GM19455 (cell line): ENCODE results near the gene RASGRP4.
A peak's percentile ranks its signal among the peaks of the same experiment; 100 is the strongest.
"Not testable (repeated sequence)": the region's sequence is repeated elsewhere in the genome, so short reads cannot be mapped to it uniquely, and the experiment has no call there.

Source experiments
- ATAC-seq: cut with Tn5 transposase; IDR thresholded peaks from one replicate; pipeline ENCODE4 v1.9.1; 2021; ENCODE audit not compliant: unreplicated experiment

The RASGRP4 gene

DNA sequence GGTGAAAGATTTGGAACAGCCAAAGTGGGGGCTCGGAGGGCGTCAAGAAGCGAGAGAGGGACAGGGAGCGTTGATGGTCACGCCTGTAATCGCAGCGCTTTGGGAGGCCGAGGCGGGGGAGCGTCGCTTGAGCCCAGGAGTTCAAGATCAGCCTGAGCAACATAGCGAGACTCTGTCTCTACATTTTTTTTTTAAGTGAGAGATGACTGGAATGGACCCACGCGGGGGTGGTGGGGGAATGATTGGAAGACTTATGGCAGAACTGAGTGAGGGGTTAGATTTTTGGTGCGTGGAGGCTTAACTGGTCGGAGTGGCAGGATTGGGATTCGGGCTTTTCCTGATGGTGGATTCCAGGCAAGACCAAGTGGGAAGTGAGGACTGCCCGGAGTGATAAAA lies 50.9 kb downstream of the RASGRP4 start:
- no peak for ATAC-seq

DNA sequence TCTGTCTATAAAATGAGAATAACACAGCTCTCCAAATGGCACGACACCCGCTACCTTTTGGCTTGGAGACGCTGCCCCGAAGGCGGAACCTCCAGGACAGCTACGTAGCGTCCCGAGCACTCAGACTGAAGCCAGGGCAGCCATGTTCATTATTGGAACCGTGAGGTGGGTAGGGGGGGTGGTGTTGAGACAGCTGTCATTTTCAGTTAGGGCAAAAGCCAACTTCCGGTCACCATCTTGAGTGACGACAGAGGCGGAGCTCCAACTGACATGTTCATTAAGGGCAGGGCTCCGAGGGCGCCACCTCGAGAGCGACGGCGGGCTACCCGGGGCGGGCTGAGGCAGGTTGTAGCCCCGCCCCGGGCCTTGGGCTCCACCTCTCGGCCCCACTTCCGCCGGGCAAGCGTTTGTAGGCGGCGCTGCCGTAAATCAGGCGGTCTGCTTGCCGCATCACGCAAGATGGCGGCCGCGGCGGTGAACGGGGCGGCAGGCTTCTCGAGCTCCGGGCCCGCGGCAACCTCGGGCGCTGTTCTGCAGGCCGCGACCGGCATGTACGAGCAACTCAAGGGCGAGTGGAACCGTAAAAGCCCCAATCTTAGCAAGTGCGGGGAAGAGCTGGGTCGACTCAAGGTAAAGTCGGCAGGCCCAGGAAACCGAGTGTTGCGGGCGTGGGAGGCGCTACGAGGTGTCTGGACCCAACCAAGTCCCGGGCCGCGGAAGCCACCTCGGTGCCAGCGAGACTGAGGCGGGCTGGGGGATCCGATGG lies 51.5 kb downstream of the RASGRP4 start, which contains the start of gene PSMD8:
Gene PSMD8, plus strand, starts transcription at position 240 of the 766 bp plus-strand sequence. Its CDS starts 31 bp downstream, at position 271.
- peak; percentile 91 for ATAC-seq

DNA sequence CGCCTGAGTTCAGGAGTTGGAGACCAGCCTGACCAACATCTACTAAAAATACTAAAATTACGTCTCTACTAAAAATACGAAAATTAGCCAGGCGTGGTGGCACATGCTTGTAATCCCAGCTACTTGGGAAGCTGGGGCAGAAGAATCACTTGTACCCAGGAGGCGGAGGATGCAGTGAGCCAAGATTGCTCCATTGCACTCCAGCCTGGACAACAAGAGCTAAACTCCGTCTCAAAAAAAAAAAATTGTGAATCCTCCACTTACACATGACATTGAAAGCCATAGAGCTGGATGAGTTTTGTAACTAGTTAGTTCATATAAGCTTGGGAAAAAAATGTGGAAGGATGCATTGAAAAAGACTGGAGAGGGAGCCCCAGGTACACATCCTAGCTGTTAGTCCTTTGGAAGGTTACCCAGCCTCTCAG lies 52.1 kb downstream of the RASGRP4 start:
- no peak for ATAC-seq

DNA sequence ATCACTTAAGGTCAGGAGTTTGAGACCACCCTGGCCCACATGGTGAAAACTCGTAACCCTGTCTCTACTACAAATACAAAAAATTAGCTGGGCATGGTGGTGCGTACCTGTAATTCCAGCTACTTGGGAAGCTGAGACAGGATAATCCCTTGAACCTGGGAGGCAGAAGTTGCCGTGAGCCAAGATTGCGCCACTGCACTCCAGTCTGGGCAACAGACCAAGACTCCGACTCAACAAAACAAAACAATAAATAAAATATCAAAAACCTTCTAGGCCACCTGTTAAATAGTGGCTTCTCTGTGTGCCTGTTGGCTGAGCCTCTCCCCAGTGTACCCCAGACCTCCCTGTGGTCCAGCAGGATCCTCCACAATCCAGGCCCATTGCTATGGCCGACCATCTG lies 54.9 kb downstream of the RASGRP4 start:
- no peak for ATAC-seq

DNA sequence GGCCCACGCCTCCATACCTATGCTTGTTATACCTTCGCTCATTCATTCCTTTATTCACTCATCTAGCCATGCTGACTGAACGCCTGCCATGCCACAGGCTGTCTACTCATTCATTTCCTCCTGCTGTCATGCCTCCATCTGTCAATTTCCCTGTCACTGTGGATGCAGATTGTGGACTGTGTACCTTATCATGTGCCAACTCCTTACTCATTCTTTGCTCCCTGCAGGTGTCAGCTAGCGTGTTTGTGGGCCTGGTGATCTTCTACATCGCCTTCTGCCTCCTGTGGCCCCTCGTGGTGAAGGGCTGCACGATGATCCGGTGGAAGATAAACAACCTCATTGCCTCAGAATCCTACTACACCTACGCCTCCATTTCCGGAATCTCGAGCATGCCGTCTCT lies 55.7 kb downstream of the RASGRP4 start:
- no peak for ATAC-seq

DNA sequence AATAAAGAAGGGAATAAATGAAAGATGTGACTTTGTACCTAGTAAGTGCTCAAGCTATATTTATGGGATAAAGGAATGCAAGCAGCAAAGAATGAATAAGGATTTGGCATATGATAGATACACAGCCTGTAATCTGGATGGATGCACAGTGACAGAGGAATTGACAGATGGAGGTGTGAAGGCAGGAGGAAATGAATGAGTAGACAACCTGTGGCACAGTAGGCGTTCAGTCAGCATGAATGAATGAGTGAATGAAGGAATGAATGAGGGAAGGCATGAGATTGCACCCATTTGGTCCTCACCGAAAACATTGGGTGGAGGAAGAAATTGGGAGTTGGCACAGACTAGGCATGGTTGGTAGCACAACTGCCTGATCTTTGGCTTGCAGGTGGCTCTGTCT lies 56.4 kb downstream of the RASGRP4 start:
- ATAC-seq, result no peak

DNA sequence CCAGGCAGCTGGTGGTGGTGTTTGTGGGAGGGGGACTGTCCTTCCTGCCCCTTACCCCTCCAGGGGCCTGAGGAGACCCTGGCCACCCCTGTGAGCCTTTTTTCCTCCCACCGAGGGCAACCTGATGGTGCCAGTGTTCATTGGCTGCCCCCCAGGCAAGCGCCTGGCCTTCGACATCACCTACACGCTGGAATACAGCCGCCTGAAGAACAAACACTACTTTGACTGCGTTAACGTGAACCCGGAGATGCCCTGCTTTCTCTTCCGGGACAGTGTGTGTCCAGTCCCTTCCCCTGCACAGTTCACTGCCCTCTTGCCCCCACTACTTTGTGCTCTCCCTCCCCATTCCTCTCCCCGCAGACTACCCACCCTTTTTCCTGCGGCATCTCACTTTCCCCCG lies 59.0 kb downstream of the RASGRP4 start:
- no peak for ATAC-seq

DNA sequence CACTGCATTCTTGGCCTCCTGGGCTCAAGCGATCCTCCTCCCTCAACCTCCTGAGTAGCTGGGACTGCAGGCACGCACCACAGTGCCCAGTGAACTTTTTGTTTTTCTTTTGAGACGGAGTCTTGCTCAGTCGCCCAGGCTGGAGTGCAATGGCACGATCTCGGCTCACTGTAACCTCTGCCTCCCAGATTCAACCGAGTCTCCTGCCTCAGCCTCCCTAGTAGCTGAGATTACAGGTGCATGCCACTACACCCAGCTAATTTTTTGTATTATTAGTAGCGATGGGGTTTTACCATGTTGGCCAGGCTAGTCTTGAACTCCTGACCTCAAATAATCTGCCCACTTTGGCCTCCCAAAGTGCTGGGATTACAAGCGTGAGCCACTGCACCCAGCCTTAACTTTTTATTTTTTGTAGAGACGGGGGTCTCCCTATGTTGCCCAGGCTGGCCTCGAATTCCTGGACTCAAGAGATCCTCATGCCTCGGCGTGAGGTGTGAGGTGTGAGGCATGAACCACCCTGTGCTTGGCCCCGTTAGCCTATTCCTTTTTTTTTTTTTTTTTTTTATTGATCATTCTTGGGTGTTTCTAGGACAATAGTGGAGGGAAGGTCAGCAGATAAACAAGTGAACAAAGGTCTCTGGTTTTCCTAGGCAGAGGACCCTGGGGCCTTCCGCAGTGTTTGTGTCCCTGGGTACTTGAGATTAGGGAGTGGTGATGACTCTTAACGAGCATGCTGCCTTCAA lies 62.9 kb downstream of the RASGRP4 start:
- not testable (repeated sequence) for ATAC-seq

DNA sequence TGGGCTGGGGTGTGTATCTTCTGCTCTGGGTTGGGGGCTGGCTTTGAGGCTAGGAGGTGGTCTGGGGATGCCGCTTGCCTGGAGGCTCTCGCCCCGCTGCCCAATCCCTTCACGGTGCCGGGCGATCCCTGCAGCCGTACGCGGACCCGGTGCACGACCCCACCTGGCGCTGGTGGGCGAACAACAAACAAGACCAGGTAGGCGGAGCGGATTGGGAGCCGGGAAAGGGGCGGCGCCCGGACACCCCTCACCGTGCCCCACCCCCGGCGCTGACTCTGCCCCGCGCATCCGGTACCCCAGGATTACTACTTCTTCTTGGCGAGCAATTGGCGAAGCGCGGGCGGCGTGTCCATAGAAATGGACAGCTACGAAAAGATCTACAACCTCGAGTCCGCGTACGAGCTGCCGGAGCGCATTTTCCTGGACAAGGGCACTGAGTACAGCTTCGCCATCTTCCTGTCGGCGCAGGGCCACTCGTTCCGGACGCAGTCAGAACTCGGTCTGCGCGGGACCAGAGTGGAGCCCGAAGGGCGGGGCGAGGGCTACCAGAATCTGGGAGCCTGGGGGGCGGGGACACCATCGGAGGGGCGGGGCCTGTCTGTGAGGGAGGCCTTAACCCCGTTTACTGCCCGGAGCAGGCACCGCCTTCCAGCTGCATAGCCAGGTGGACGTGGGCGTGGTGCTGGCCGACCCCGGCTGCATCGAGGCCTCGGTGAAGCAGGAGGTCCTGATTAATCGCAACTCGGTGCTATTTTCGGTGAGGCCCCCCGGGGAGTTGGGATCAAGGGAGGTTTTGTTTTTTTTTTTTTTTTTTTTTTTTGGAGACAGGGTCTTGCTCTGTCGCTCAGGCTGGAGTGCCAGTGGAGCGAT lies 63.7 kb downstream of the RASGRP4 start:
- no peak for ATAC-seq

DNA sequence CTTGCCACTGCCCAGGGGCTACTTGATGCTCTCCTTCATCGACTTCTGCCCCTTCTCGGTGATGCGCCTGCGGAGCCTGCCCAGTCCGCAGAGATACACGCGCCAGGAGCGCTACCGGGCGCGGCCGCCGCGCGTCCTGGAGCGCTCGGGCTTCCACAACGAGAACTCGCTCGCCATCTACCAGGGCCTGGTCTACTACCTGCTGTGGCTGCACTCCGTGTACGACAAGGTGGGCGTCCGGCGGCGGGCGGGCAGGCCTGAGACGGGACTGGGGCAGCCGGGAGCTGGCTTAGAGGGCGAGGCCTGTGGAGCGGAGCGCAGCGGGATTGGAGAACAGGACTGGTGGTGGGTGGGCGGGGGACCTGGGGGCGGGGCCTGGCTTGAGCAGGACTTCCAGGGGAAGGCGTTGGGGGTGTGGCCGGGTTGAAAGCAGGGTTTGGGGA lies 64.4 kb downstream of the RASGRP4 start:
- ATAC-seq, result no peak

DNA sequence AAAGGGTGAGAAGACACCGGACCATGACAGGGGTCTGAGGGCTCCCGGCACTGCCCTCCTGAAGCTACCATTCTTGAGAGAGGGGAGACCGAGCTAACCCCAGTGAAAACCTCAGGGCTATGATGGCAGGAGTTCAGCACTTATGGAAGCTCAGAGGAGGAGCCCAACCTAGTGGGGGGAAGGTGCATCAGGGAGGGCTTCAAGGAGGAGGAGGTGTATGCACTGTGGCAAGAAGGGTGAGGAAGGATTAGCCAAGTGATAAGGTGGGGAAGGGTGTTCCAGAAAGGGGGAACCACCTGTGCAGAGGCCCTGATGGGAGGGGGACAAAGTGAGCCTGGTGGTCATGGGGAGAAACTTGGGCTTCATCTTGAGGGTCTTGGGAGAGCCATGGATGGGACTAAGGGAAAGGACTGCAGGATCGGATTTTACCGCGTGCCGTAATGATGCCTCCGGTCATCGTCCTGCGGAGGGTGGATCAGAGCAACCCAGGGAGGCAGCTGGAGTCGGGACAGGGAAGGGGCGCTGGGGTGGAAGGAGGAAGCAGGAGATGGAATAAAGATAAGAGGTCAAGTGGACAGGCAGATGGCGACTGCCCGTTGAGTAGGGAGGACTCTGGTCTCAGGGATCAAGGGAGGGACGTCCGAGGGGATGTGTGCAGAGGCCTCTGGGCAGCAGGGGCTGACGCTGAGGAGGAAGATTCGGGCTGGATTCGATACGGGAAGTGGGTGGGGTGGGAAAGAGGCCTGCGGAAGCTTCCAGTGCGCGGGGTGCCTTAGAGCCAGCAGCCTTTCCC lies 65.0 kb downstream of the RASGRP4 start:
- no peak for ATAC-seq

DNA sequence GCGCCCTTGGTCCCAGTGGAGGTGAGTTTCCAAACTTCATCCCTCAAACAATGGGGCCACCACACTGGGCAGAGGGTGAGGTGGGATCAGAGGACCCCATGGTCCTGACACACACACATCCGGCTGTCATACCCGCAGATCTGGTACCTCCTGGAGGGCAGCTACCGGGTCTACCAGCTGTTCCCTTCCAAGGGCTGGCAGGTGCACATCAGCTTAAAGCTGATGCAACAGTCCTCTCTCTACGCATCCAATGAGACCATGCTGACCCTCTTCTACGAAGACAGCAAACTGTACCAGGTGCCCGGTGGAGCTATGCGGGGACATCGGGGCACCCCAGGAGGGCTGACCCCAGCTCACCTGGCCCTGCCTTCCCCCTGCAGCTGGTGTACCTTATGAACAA lies 65.7 kb downstream of the RASGRP4 start:
- ATAC-seq, result no peak

DNA sequence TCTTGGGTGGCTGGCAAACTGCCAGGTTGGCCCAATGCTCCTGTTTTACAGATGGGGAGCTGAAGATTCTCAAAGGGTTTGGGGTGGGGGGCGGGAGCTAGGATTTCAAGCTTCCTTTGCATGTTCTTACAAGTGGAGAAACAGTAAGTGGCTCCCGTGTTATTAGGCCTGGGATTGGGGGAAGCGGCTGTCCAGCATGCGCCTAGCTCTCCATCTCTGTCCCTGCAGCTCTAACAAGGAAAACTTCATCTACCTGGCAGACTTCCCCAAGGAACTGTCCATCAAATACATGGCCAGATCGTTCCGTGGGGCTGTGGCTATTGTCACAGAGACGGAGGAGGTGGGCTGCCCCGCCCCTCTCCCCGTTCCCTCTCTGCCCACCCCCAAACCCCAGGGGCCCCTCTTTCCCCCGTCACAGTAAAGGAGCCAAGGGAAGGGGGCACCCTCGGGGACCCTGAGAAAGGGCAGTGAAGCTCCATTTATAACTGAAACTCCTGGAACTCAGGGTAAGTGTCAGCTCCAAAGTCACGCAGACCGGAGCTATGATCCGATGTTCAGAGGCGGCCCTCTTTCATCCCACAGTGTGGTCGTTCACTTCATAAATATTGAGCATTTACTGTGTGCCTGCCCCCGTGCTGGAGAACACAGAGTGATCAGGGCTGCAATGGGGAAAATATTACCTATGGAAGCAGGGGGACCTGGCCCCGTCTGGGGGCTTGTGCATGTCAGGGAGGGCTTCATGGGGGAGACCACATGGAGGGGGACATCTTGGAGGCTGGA lies 66.6 kb downstream of the RASGRP4 start:
- ATAC-seq, result no peak
